ENCODE results near the gene PIH1D2. TPM values are rescaled to one million over a fixed set of nuclear protein-coding genes. Genes with fewer than 3 reads are reported as not detected.

Gene PIH1D2
- total and polyA plus RNA-seq, 9 of the 15 experiments (the other 6 are each of a cell fraction or from before 2014, with no cell fraction given): 1.5 to 5.4 (median 3.0) TPM

GRCh38 chr11:112024773-112025678 lies 48.8 kb downstream of the PIH1D2 start, which contains the start of gene DLAT (continued):
- TF ChIP-seq VEZF1 (CRISPR knock-in tag; IDR thresholded peaks at IDR 0.05) (peak; percentile 64), ZNF354B (CRISPR knock-in tag; IDR thresholded peaks at IDR 0.05) (no peak), ZBTB49 (CRISPR knock-in tag; IDR thresholded peaks at IDR 0.05; ENCODE audit: borderline replicate concordance) (no peak), ZSCAN29 (IDR thresholded peaks at IDR 0.05) (no peak), KDM5B (IDR thresholded peaks at IDR 0.05; ENCODE audit: insufficient replicate concordance, low read depth, low read length) (peak; percentile 86), TCFL5 (CRISPR knock-in tag; conservative IDR thresholded peaks at IDR 0.05) (no peak), BRF1 (IDR thresholded peaks at IDR 0.05; ENCODE audit: borderline replicate concordance, extremely low read depth, insufficient read length) (no peak), CBFA2T3 (IDR thresholded peaks at IDR 0.05) (no peak; the same call in 1 of the 2 replicates), CBX1 (IDR thresholded peaks at IDR 0.05; ENCODE audit: low read depth) (peak; percentile 58; the same call in 1 of the 2 replicates), NR2C2 (CRISPR knock-in tag; IDR thresholded peaks at IDR 0.05) (peak; percentile 78), NR2C2 (tag; IDR thresholded peaks at IDR 0.05) (peak; percentile 95), RAD21 (CRISPR knock-in tag; conservative IDR thresholded peaks at IDR 0.05 in 1 of 2, IDR thresholded peaks at IDR 0.05 in 1 of 2) (0 out of 4 replicates have a peak, but pooled peaks of 1 of the 2 experiments have one; percentile 13), PCBP1 (IDR thresholded peaks at IDR 0.05; ENCODE audit: low read depth, low read length, poor library complexity, severe bottlenecking) (peak; percentile 22), SMARCC2 (IDR thresholded peaks at IDR 0.05; ENCODE audit: low read depth) (no peak), CHD1 (IDR thresholded peaks at IDR 0.05; ENCODE audit: low read length) (peak; percentile 52), TAF15 (IDR thresholded peaks at IDR 0.05; ENCODE audit: low read depth, low read length) (no peak), PHF8 (IDR thresholded peaks at IDR 0.05; ENCODE audit: borderline replicate concordance, low read length) (peak; percentile 97), ATF6 (CRISPR knock-in tag; IDR thresholded peaks at IDR 0.05) (no peak)
